SK-N-SH treated with all-trans-retinoic acid at 6 μM for 48 hours (cell line): ENCODE data around the gene TMEM231.

Experiments used
- ATAC-seq: fragments of 200-7000 bp; cut with Tn5 transposase; 3 replicates; pipeline ENCODE4 v1.9.1; 2020; ENCODE audit warnings: mild to moderate bottlenecking, moderate library complexity
- ARNTL ChIP-seq: fragments of 450-650 bp; formaldehyde crosslinking; IDR thresholded peaks from 2 replicates; pipeline ENCODE4 v1.5.0; 2020; ENCODE audit warnings: low read depth, mild to moderate bottlenecking, moderate library complexity, borderline replicate concordance
- BACH2 ChIP-seq: fragments of 250-450 bp; sonication (Bioruptor Pico); IDR thresholded peaks from 2 replicates; pipeline ENCODE4 v1.9.0; 2021; ENCODE audit warnings: mild to moderate bottlenecking, borderline replicate concordance
- CSDC2 ChIP-seq: fragments of 250-450 bp; sonication (Bioruptor Pico); IDR thresholded peaks from 2 replicates; pipeline ENCODE4 v1.5.0; 2020; ENCODE audit warnings: mild to moderate bottlenecking, moderate library complexity
- ISL1 ChIP-seq: fragments of 250-450 bp; sonication (Bioruptor Pico); IDR thresholded peaks from 2 replicates; pipeline ENCODE4 v2.1.2; 2022; ENCODE audit warnings: mild to moderate bottlenecking, moderate library complexity
- OSR1 ChIP-seq: fragments of 250-450 bp; sonication (Bioruptor Pico); IDR thresholded peaks from 2 replicates; pipeline ENCODE4 v1.8.0; 2022; ENCODE audit warnings: moderate library complexity, mild to moderate bottlenecking, inconsistent platforms
- RARB ChIP-seq: fragments of 250-450 bp; sonication (Bioruptor Pico); IDR thresholded peaks from 2 replicates; pipeline ENCODE4 v1.8.0; 2021; ENCODE audit warnings: mild to moderate bottlenecking, moderate library complexity
- SNAI2 ChIP-seq: fragments of 250-450 bp; sonication (Bioruptor Pico); IDR thresholded peaks from 2 replicates; pipeline ENCODE4 v1.5.0; 2020; ENCODE audit warnings: mild to moderate bottlenecking, moderate library complexity
- TSHZ2 ChIP-seq: fragments of 250-450 bp; sonication (Bioruptor Pico); IDR thresholded peaks from 2 replicates; pipeline ENCODE4 v1.5.0; 2020; ENCODE audit warnings: mild to moderate bottlenecking, moderate library complexity
- ZC3H10 ChIP-seq: fragments of 250-450 bp; sonication (Bioruptor Pico); IDR thresholded peaks from 2 replicates; pipeline ENCODE4 v1.5.1; 2021; ENCODE audit warnings: mild to moderate bottlenecking, moderate library complexity
- ZFP3 ChIP-seq: fragments of 250-450 bp; sonication (Bioruptor Pico); IDR thresholded peaks from 2 replicates; pipeline ENCODE4 v1.5.0; 2020; ENCODE audit warnings: mild to moderate bottlenecking, moderate library complexity
- ZFP30 ChIP-seq: fragments of 450-650 bp; formaldehyde crosslinking; IDR thresholded peaks from 2 replicates; pipeline ENCODE4 v1.5.0; 2022; ENCODE audit warnings: mild to moderate bottlenecking, moderate library complexity
- ZNF565 ChIP-seq: fragments of 450-650 bp; formaldehyde crosslinking; conservative IDR thresholded peaks from 2 replicates; pipeline ENCODE4 v1.5.0; 2020; ENCODE audit warnings: low read depth, mild to moderate bottlenecking, moderate library complexity
- ZNF70 ChIP-seq: fragments of 450-650 bp; formaldehyde crosslinking; IDR thresholded peaks from 2 replicates; pipeline ENCODE4 v1.5.0; 2020; ENCODE audit warnings: mild to moderate bottlenecking, moderate library complexity
- ZNF8 ChIP-seq: fragments of 450-650 bp; formaldehyde crosslinking; IDR thresholded peaks from 2 replicates; pipeline ENCODE4 v1.5.0; 2020; ENCODE audit warnings: mild to moderate bottlenecking, moderate library complexity
- TF ChIP-seq, protein P1 (sequence below): fragments of 250-450 bp; sonication (Bioruptor Pico); IDR thresholded peaks from 2 replicates; pipeline ENCODE4 v1.5.1; 2021; ENCODE audit warnings: mild to moderate bottlenecking, moderate library complexity
- TF ChIP-seq, protein P2 (sequence below): fragments of 250-450 bp; sonication (Bioruptor Pico); IDR thresholded peaks from 2 replicates; pipeline ENCODE4 v1.8.0; 2021; ENCODE audit warnings: low read depth, mild to moderate bottlenecking, moderate library complexity, borderline replicate concordance
- TF ChIP-seq, protein P3 (sequence below): fragments of 250-450 bp; sonication (Bioruptor Pico); IDR thresholded peaks from 2 replicates; pipeline ENCODE4 v1.5.1; 2020; ENCODE audit warnings: low read depth, mild to moderate bottlenecking, moderate library complexity

TMEM231 gene

GRCh38 chr16:75566040-75566757 lies 10.1 kb upstream of the TMEM231 start, which contains the start of gene GABARAPL2:
TSS of gene GABARAPL2 (plus strand) at chr16:75566379. CDS start at chr16:75566487, 108 bp downstream.
- ATAC-seq, result peak; percentile 89
- TF ChIP-seq, protein P1, sequence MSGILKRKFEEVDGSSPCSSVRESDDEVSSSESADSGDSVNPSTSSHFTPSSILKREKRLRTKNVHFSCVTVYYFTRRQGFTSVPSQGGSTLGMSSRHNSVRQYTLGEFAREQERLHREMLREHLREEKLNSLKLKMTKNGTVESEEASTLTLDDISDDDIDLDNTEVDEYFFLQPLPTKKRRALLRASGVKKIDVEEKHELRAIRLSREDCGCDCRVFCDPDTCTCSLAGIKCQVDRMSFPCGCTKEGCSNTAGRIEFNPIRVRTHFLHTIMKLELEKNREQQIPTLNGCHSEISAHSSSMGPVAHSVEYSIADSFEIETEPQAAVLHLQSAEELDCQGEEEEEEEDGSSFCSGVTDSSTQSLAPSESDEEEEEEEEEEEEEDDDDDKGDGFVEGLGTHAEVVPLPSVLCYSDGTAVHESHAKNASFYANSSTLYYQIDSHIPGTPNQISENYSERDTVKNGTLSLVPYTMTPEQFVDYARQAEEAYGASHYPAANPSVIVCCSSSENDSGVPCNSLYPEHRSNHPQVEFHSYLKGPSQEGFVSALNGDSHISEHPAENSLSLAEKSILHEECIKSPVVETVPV (CRISPR knock-in tag), result no peak
- no peak for TF ChIP-seq ISL1
- no peak for TF ChIP-seq ZC3H10
- no peak for TF ChIP-seq ZFP3 (CRISPR knock-in tag)
- no peak for TF ChIP-seq OSR1
- no peak for TF ChIP-seq ZNF565 (CRISPR knock-in tag)
- TF ChIP-seq SNAI2, result no peak
- no peak for TF ChIP-seq RARB (CRISPR knock-in tag)
- no peak for TF ChIP-seq ZFP30 (CRISPR knock-in tag)
- TF ChIP-seq BACH2 (CRISPR knock-in tag), result no peak
- TF ChIP-seq, protein P2, sequence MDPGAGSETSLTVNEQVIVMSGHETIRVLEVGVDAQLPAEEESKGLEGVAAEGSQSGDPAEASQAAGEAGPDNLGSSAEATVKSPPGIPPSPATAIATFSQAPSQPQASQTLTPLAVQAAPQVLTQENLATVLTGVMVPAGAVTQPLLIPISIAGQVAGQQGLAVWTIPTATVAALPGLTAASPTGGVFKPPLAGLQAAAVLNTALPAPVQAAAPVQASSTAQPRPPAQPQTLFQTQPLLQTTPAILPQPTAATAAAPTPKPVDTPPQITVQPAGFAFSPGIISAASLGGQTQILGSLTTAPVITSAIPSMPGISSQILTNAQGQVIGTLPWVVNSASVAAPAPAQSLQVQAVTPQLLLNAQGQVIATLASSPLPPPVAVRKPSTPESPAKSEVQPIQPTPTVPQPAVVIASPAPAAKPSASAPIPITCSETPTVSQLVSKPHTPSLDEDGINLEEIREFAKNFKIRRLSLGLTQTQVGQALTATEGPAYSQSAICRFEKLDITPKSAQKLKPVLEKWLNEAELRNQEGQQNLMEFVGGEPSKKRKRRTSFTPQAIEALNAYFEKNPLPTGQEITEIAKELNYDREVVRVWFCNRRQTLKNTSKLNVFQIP, result no peak
- no peak for TF ChIP-seq ZNF8 (CRISPR knock-in tag)
- TF ChIP-seq ZNF70 (CRISPR knock-in tag), result no peak
- TF ChIP-seq CSDC2 (CRISPR knock-in tag), result no peak
- TF ChIP-seq ARNTL (CRISPR knock-in tag), result no peak
- TF ChIP-seq, protein P3, sequence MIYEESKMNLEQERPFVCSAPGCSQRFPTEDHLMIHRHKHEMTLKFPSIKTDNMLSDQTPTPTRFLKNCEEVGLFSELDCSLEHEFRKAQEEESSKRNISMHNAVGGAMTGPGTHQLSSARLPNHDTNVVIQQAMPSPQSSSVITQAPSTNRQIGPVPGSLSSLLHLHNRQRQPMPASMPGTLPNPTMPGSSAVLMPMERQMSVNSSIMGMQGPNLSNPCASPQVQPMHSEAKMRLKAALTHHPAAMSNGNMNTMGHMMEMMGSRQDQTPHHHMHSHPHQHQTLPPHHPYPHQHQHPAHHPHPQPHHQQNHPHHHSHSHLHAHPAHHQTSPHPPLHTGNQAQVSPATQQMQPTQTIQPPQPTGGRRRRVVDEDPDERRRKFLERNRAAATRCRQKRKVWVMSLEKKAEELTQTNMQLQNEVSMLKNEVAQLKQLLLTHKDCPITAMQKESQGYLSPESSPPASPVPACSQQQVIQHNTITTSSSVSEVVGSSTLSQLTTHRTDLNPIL (CRISPR knock-in tag), result no peak
- TF ChIP-seq TSHZ2 (CRISPR knock-in tag), result no peak

GRCh38 chr16:75565640-75566039 lies 9.6 kb upstream of the TMEM231 start:
- no peak; the same call in 2 of the 3 replicates for ATAC-seq
- TF ChIP-seq RARB (CRISPR knock-in tag) (no peak), ZNF8 (CRISPR knock-in tag) (no peak), BACH2 (CRISPR knock-in tag) (no peak), TSHZ2 (CRISPR knock-in tag) (no peak), ISL1 (no peak), ARNTL (CRISPR knock-in tag) (no peak), ZFP30 (CRISPR knock-in tag) (no peak), ZC3H10 (no peak)
- TF ChIP-seq, protein P3 (CRISPR knock-in tag), result no peak
